Measurements from ENCODE around the gene ENO2.
A peak's percentile ranks its signal among the peaks of the same experiment; 100 is the strongest.

GRCh38 chr12:6960593-6961277 lies 46.4 kb downstream of the ENO2 start:
- TF ChIP-seq CTCF (IDR thresholded peaks at IDR 0.05) (peak in 1 of 12 donors; percentile 21), POLR2A (IDR thresholded peaks at IDR 0.05) (no peak)
